CD4-positive, alpha-beta memory T cell (primary cell): ENCODE results near the gene RHOT2. TPM values are rescaled to one million over a fixed set of nuclear protein-coding genes. Genes with fewer than 3 reads are reported as not detected.

Experiments used
- CTCF ChIA-PET: fragments of 350-600 bp; sonication (Branson Sonifier 250); formaldehyde crosslinking; loops from one replicate; lab custom pipeline; 2021; ENCODE audit warnings: inconsistent platforms; ENCODE audit not compliant: partially characterized antibody; lab: Charles Lee
- POLR2A ChIA-PET: fragments of 350-600 bp; sonication (Branson Sonifier 250); formaldehyde crosslinking; loops from one replicate; lab custom pipeline; 2021; ENCODE audit not compliant: partially characterized antibody; lab: Charles Lee
- DNase-seq, 5 donors: peaks; one replicate each; pipeline versions ENCODE4 v3.0.0 to v3.0.0-alpha.2; 2020 to 2022; ENCODE audit warnings: mixed read lengths in 1 of 5
- H3K27ac ChIP-seq: one replicate; pipeline ENCODE4 v1.7.0; 2013; ENCODE audit warnings: low read depth, low read length
- H3K27me3 ChIP-seq: 2 replicates; pipeline ENCODE4 v1.7.0; 2013; ENCODE audit warnings: mild to moderate bottlenecking, low read length, moderate library complexity; ENCODE audit not compliant: insufficient read depth
- H3K36me3 ChIP-seq: 2 replicates; pipeline ENCODE4 v1.7.0; 2013; ENCODE audit warnings: mild to moderate bottlenecking, low read length, moderate library complexity; ENCODE audit not compliant: insufficient read depth
- H3K4me1 ChIP-seq: 2 replicates; pipeline ENCODE4 v1.7.0; 2013; ENCODE audit warnings: mild to moderate bottlenecking, low read length, moderate library complexity; ENCODE audit not compliant: insufficient read depth
- H3K4me3 ChIP-seq, 2 donors: one replicate each; pipeline ENCODE4 v1.7.0; 2013; ENCODE audit warnings: low read length in 2 of 2, mild to moderate bottlenecking in 1 of 2
- H3K9me3 ChIP-seq, 2 donors: one replicate each; pipeline ENCODE4 v1.7.0; 2013; ENCODE audit warnings: low read length in 2 of 2, control low read depth in 1 of 2; ENCODE audit not compliant: control insufficient read depth in 1 of 2
- H3K27ac Mint-ChIP-seq, 7 donors: one replicate each; pipeline ENCODE4 v1.8.0; 2020 to 2021; ENCODE audit warnings: mixed read lengths in 7 of 7, mild to moderate bottlenecking in 6 of 7, inconsistent platforms in 3 of 7, moderate library complexity in 3 of 7
- H3K27me3 Mint-ChIP-seq, 2 donors: one replicate each; pipeline ENCODE4 v1.8.0; 2020 to 2021; ENCODE audit warnings: mixed read lengths in 2 of 2
- H3K36me3 Mint-ChIP-seq, 2 donors: one replicate each; pipeline ENCODE4 v1.8.0; 2020 to 2021; ENCODE audit warnings: mixed read lengths in 2 of 2, inconsistent platforms in 1 of 2, mild to moderate bottlenecking in 1 of 2
- H3K4me1 Mint-ChIP-seq, 4 donors: one replicate each; pipeline ENCODE4 v1.8.0; 2020 to 2021; ENCODE audit warnings: mixed read lengths in 4 of 4, mild to moderate bottlenecking in 1 of 4
- H3K4me3 Mint-ChIP-seq, 8 donors: one replicate each; pipeline ENCODE4 v1.8.0; 2020 to 2021; ENCODE audit warnings: mixed read lengths in 8 of 8, mild to moderate bottlenecking in 7 of 8, moderate library complexity in 6 of 8, inconsistent platforms in 3 of 8
- H3K9me3 Mint-ChIP-seq, 8 donors: one replicate each; pipeline ENCODE4 v1.8.0; 2020 to 2021; ENCODE audit warnings: mixed read lengths in 8 of 8, mild to moderate bottlenecking in 5 of 8, inconsistent platforms in 3 of 8, moderate library complexity in 1 of 8
- intact Hi-C: fragments of 100-400 bp; cut with micrococcal nuclease; formaldehyde crosslinking; loops from one replicate; pipeline ENCODE4 v1.15.1; 2023
- polyA plus RNA-seq, 2 donors: library from polyadenylated mRNA; unstranded; fragments of 300-500 nt; fragmentation: Illumina TruSeq; gene quantifications; one replicate each; pipeline ENCODE4 v1.2.3, GENCODE V29; 2021
- total RNA-seq, 2 experiments: library from RNA; stranded (reverse); gene quantifications; one replicate each; pipeline ENCODE4 v1.2.3, GENCODE V29; 2021

RHOT2 gene
- total and polyA plus RNA-seq, 4 experiments from 2014 or later, result 46.6 to 263 (median 154) TPM

DNA sequence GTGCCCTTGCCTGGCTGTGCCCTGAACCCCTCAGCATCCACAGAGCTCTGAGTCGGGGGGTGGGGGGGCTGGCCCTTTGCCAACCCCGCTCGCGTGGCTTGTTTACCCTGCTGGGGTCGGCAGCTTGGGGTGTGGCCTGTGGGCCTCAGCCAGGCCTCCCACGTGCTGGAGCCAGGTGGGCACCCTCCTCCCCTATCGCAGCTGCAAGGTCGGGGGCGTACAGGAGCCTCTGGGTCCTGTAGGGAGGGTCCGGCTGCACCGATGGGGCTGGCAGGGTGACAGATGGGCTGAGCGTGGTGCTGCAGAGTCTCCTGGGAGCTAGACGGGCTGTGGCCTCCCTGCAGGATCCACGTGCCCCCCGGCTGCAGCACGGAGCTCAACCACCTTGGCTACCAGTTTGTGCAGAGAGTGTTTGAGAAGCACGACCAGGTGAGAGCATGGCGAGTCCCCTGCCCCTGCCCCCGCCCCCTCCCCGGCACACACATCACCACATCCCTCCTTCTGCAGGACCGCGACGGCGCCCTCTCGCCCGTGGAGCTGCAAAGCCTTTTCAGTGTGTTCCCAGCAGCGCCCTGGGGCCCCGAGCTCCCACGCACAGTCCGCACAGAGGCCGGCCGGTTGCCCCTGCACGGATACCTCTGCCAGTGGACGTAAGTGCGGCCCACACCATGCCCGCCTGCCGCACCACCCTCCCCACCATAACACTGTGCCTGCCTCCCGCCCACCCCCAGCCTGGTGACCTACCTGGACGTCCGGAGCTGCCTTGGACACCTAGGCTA, 3.6 kb downstream of the RHOT2 start:
- Mint-ChIP-seq H3K27me3 (no peaks in the 10 kb centered on the region), H3K9me3 (no peaks in the 10 kb centered on the region), H3K36me3 (peaks cover 0 to 16% of the 10 kb centered on the region in 2 donors), H3K4me1 (peaks cover 5 to 29% (median 10%) of the 10 kb centered on the region in 4 donors), H3K4me3 (no peak overlapping the region), H3K27ac (no peak overlapping the region)
- no peak for DNase-seq
- CTCF ChIA-PET, result no interaction called here
- no peak overlapping the region for H3K27ac ChIP-seq
- H3K36me3 ChIP-seq, result peaks cover 25% of the 10 kb centered on the region
- intact Hi-C loops, result no loop called here
- peaks cover 29% of the 10 kb centered on the region for H3K4me1 ChIP-seq
- POLR2A ChIA-PET, result interaction anchor here (1.1 to 5.3 kb wide), 6 partner anchors 9 to 24 kb away, joined by 3 to 22 read pairs (median 7); partner anchors contain the start of genes JMJD8, STUB1 and WDR24
- no peaks in the 10 kb centered on the region for H3K9me3 ChIP-seq
- no peaks in the 10 kb centered on the region for H3K27me3 ChIP-seq
- H3K4me3 ChIP-seq, result no peak overlapping the region

DNA sequence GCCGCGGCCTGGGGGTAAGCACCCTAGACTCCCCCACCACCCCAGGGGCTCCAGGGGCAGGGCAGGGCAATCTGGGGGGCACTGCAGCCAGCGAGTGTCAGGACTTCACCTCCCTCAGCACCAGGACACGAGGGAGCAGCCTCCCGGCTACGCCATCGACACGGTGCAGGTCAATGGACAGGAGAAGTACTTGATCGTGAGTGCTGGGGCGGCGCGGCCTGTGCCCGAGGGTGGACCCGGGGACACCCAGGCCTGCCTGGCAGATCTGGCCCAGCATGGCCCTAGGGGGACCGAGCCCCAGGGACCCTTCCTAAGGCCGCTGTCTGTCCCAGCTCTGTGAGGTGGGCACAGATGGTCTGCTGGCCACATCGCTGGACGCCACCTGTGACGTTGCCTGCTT, 4.4 kb downstream of the RHOT2 start:
- Histone ChIP-seq H3K9me3 (no peaks in the 10 kb centered on the region), H3K4me3 (no peak overlapping the region), H3K36me3 (peaks cover 25% of the 10 kb centered on the region), H3K27me3 (no peaks in the 10 kb centered on the region), H3K27ac (no peak overlapping the region), H3K4me1 (peaks cover 25% of the 10 kb centered on the region)
- no peaks in the 10 kb centered on the region for H3K9me3 Mint-ChIP-seq
- H3K27me3 Mint-ChIP-seq, result no peaks in the 10 kb centered on the region
- peaks cover 5 to 28% (median 15%) of the 10 kb centered on the region in 4 donors for H3K4me1 Mint-ChIP-seq
- H3K4me3 Mint-ChIP-seq, result no peak overlapping the region
- DNase-seq, result no peak
- CTCF ChIA-PET, result no interaction called here
- peaks cover 0 to 18% of the 10 kb centered on the region in 2 donors for H3K36me3 Mint-ChIP-seq
- intact Hi-C loops, result no loop called here
- POLR2A ChIA-PET, result interaction anchor here (1.1 to 5.3 kb wide), 4 partner anchors 8 to 23 kb away, joined by 3 to 22 read pairs (median 8); partner anchors contain the start of genes STUB1 and WDR24
- no peak overlapping the region for H3K27ac Mint-ChIP-seq

DNA sequence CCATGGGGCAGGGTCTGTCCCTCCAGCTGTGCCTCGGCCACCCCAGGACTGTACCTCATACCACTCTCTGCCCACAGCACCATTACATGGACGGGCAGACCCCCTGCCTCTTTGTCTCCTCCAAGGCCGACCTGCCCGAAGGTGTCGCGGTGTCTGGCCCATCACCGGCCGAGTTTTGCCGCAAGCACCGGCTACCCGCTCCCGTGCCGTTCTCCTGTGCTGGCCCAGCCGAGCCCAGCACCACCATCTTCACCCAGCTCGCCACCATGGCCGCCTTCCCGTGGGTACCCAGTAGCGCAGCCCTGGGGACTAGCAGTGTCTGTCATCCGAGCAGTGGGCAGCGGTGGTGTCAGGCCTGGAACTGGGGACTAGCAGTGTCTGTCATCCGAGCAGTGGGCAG, 4.9 kb downstream of the RHOT2 start:
- H3K27me3 ChIP-seq, result no peaks in the 10 kb centered on the region
- H3K27ac Mint-ChIP-seq, result peak overlapping the region in 1 of 7 donors; percentile 42
- intact Hi-C loops, result no loop called here
- H3K4me1 Mint-ChIP-seq, result peaks cover 2 to 23% (median 13%) of the 10 kb centered on the region in 4 donors
- no peaks in the 10 kb centered on the region for H3K9me3 ChIP-seq
- H3K27me3 Mint-ChIP-seq, result no peaks in the 10 kb centered on the region
- H3K36me3 Mint-ChIP-seq, result peaks cover 0 to 18% of the 10 kb centered on the region in 2 donors
- H3K9me3 Mint-ChIP-seq, result no peaks in the 10 kb centered on the region
- no peak overlapping the region for H3K4me3 Mint-ChIP-seq
- ChIA-PET POLR2A (interaction anchor here (1.0 to 5.3 kb wide), 2 partner anchors 14 to 22 kb away, joined by 3 to 22 read pairs; no protein-coding TSS in a partner anchor), CTCF (no interaction called here)
- H3K36me3 ChIP-seq, result peaks cover 25% of the 10 kb centered on the region
- no peak overlapping the region for H3K27ac ChIP-seq
- DNase-seq, result no peak
- H3K4me3 ChIP-seq, result no peak overlapping the region
- peaks cover 20% of the 10 kb centered on the region for H3K4me1 ChIP-seq

DNA sequence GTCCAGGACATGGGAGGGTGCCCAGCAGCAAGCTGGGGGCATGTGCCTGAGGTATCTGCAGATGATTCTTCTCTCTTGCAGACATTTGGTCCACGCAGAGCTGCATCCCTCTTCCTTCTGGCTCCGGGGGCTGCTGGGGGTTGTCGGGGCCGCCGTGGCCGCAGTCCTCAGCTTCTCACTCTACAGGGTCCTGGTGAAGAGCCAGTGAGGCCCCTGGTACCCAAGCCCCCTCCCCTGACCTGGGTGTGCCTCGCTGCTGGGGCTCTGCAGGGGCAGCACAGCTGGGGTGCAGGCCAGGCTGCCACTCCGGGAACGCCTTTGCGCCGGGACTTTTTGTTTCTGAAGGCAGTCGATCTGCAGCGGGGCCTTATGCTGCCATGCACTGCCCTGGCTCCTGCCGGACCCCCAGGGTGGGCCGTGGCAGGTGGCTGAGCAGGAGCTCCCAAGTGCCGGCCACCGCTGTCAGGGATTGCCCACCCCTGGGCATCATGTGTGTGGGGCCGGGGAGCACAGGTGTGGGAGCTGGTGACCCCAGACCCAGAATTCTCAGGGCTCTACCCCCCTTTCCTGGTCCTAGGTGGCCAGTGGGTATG, 5.6 kb downstream of the RHOT2 start:
- H3K4me1 Mint-ChIP-seq, result peaks cover 2 to 23% (median 13%) of the 10 kb centered on the region in 4 donors
- POLR2A ChIA-PET, result interaction anchor here (0.9 to 5.3 kb wide), 3 partner anchors 11 to 22 kb away, joined by 3 to 22 read pairs (median 5); partner anchors contain the start of gene JMJD8
- CTCF ChIA-PET, result no interaction called here

DNA sequence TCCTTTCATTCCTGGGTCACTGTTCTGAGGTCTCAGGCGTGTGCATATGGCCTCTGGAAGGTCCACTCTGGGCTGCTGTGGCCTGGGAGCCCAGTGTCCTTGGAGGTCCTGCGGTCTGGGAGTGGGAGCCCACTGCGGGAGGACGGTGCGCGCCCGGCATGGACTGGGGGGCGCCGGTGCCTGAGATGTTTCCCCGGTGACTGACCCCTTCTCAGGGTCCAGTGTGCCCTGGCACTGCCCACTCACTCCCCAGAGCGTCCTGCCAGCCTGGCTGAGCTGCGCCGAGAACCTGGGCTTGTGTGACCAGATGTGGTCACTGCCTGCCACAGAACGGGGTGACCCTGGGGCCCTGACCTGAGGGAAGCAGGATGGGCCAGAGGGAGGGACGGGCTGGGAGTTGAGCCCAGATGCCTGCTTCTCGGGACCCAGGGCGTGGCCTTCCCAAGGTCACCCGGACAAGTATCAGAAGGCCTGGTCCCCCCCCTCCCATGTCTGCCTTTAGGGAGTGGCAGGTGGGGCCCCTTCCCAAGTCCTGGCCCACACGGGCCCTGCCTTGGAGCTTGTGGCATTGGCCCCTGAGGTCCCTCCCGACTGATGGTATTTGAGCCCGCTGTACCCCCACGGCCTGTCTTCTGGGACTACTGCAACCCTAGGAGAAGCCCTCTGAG, 6.4 kb downstream of the RHOT2 start:
- DNase-seq, result no peak
- peaks cover 25% of the 10 kb centered on the region for H3K36me3 ChIP-seq
- Mint-ChIP-seq H3K4me1 (peaks cover 4 to 25% (median 15%) of the 10 kb centered on the region in 4 donors), H3K27ac (peak overlapping the region in 2 of 7 donors; percentile 21 to 47), H3K27me3 (no peaks in the 10 kb centered on the region), H3K4me3 (peak overlapping the region in 1 of 8 donors; percentile 64), H3K36me3 (peaks cover 0 to 18% of the 10 kb centered on the region in 2 donors), H3K9me3 (no peaks in the 10 kb centered on the region)
- no peak overlapping the region for H3K27ac ChIP-seq
- ChIA-PET POLR2A (interaction anchor here (1.0 to 5.3 kb wide), 4 partner anchors 10 to 32 kb away, joined by 5 to 22 read pairs (median 16); partner anchors contain the start of genes JMJD8, MCRIP2 and WDR24), CTCF (no interaction called here)
- H3K9me3 ChIP-seq, result no peaks in the 10 kb centered on the region
- H3K4me1 ChIP-seq, result peaks cover 19% of the 10 kb centered on the region
- no peak overlapping the region for H3K4me3 ChIP-seq
- no peaks in the 10 kb centered on the region for H3K27me3 ChIP-seq
- intact Hi-C loops, result no loop called here

More for the DNA sequence above, 5.6 kb downstream of the RHOT2 start:
- DNase-seq, result no peak
- H3K4me3 ChIP-seq, result no peak overlapping the region
- no peaks in the 10 kb centered on the region for H3K9me3 Mint-ChIP-seq
- peak overlapping the region in 1 of 7 donors; percentile 10 for H3K27ac Mint-ChIP-seq
- H3K36me3 ChIP-seq, result peaks cover 25% of the 10 kb centered on the region
- H3K27me3 ChIP-seq, result no peaks in the 10 kb centered on the region
- H3K36me3 Mint-ChIP-seq, result peaks cover 0 to 18% of the 10 kb centered on the region in 2 donors
- no peak overlapping the region for H3K4me3 Mint-ChIP-seq
- H3K9me3 ChIP-seq, result no peaks in the 10 kb centered on the region
- intact Hi-C loops, result no loop called here
- H3K4me1 ChIP-seq, result peaks cover 20% of the 10 kb centered on the region
- H3K27me3 Mint-ChIP-seq, result no peaks in the 10 kb centered on the region
- H3K27ac ChIP-seq, result no peak overlapping the region

DNA sequence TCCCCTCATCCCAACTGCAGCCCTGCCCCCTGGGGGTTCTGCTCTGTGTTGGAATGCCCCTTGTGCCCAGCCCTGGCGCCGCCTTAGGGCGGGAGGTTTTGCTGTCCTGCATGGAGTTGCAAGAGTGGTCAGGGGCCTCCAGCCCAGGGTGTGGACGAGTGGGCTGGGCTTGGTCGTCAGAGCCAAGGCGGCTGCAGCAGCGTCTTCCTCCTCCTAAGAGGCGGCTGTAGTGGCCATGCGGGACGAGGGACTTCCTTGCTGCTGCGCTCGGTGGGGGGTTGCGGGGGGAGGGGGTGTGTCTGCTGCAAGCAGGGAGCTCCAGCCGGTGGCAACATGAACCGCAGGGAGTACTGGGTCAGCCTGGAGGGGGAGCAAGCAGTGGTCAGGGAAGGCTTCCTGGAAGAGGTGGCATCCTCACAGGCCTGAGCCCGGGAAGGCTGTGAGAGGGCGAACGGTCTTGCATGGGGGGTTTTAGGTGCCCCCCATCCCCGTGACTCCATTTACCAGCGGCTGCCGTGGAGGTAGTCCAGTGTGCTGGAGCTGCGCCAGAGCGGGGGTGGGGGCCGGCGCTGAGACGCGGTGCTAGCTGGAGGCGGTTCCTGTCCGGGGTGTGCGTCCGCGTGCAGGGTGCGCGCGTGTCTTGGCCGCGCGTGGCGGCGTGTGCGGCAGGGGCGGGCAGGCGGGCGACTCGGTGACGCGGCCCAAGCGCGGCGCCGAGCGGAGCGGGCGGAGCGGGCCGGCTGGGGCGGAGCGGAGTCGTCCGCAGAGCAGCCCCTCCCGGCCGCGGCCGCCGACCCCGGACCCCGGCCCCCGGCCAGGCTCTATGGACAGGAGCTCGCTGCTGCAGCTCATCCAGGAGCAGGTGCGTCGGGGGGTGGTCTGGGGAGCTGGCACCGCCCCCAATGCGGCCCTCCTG, 7.3 kb downstream of the RHOT2 start, which contains the start of gene RHBDL1:
Gene RHBDL1, plus strand, starts transcription at position 704 of the 916 bp plus-strand sequence. Its CDS starts 120 bp downstream, at position 824.
- no peaks in the 10 kb centered on the region for H3K9me3 ChIP-seq
- Mint-ChIP-seq H3K9me3 (no peaks in the 10 kb centered on the region), H3K4me1 (peaks cover 5 to 30% (median 18%) of the 10 kb centered on the region in 4 donors), H3K4me3 (peak within 1 kb of the TSS in 5 of 8 donors; percentile 29 to 72 (median 48)), H3K27ac (peak within 1 kb of the TSS in 2 of 7 donors; percentile 42 to 88), H3K27me3 (no peaks in the 10 kb centered on the region), H3K36me3 (peaks cover 0 to 13% of the 10 kb centered on the region in 2 donors)
- H3K4me3 ChIP-seq, result peak within 1 kb of the TSS in 1 of 2 donors; percentile 24
- H3K27ac ChIP-seq, result no peak within 1 kb of the TSS
- ChIA-PET POLR2A (interaction anchor here (0.9 to 5.3 kb wide), 8 partner anchors 9 to 50 kb away, joined by 3 to 22 read pairs (median 4); partner anchors contain the start of genes ANTKMT, JMJD8, MCRIP2 and WDR24), CTCF (interaction anchor here (1.6 kb wide), 1 partner anchor 37 kb away, joined by 5 read pairs; no protein-coding TSS in a partner anchor)
- H3K4me1 ChIP-seq, result peaks cover 19% of the 10 kb centered on the region
- intact Hi-C loops, result no loop called here
- DNase-seq, result no peak
- no peaks in the 10 kb centered on the region for H3K27me3 ChIP-seq
- peaks cover 18% of the 10 kb centered on the region for H3K36me3 ChIP-seq
